Kidney epithelial cell (primary cell): Measurements from ENCODE around the gene NPC1. TPM values are rescaled to one million over a fixed set of nuclear protein-coding genes. Genes with fewer than 3 reads are reported as not detected.

Source experiments
- DNase-seq: peaks from one replicate; pipeline ENCODE4 v3.0.0-alpha.2; 2010; ENCODE audit warnings: low read depth
- H3K27me3 ChIP-seq: 2 replicates; pipeline ENCODE4 v1.6.0; 2011; ENCODE audit warnings: low read length; ENCODE audit not compliant: control insufficient read depth, insufficient read depth
- H3K36me3 ChIP-seq: 2 replicates; pipeline ENCODE4 v1.5.1; 2011; ENCODE audit warnings: low read length; ENCODE audit not compliant: control insufficient read depth, insufficient read depth
- H3K4me3 ChIP-seq: 2 replicates; pipeline ENCODE4 v1.5.1; 2011; ENCODE audit warnings: low read depth, mild to moderate bottlenecking, control low read depth, low read length
- total RNA-seq: library from RNA; depleted of rRNA; stranded (reverse); fragments of >200 nt; gene quantifications from 2 replicates; pipeline ENCODE4 v1.2.3, GENCODE V29; 2015
- TF ChIP-seq, protein P1 (sequence below): IDR thresholded peaks from 2 replicates; pipeline ENCODE4 v1.5.1; 2011; ENCODE audit warnings: mild to moderate bottlenecking, moderate library complexity, low read length, control low read depth, inconsistent platforms; ENCODE audit not compliant: insufficient read depth, poor library complexity, severe bottlenecking

NPC1 gene
- total RNA-seq, 1 donor from 2014 or later = 111 TPM

DNA sequence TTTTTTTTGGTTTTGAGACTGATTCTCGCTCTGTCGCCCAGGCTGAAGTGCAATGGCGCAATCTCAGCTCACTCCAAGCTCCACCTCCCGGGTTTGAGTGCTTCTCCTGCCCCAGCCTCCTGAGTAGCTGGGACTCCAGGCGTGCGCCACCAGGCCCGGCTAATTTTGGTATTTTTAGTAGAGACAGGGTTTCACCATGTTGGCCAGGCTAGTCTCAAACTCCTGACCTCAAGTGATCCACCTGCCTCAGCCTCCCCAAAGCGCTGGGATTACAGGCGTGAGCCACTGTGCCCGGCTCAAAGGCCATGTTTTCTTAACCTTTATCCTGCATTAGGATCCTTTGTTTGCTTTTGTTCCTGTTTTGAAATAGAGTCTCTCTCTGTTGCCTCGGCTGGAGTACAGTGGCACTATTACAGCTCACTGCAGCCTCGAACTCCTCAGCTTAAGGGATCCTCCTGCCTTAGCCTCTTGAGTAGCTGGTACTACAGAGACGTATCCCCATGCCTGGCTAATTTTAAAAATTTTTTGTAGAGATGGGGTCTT is 41.0 kb downstream of the NPC1 start:
- Histone ChIP-seq H3K27me3 (no peaks in the 10 kb centered on the region), H3K36me3 (peaks cover 6% of the 10 kb centered on the region), H3K4me3 (no peak overlapping the region)
- TF ChIP-seq, protein P1, sequence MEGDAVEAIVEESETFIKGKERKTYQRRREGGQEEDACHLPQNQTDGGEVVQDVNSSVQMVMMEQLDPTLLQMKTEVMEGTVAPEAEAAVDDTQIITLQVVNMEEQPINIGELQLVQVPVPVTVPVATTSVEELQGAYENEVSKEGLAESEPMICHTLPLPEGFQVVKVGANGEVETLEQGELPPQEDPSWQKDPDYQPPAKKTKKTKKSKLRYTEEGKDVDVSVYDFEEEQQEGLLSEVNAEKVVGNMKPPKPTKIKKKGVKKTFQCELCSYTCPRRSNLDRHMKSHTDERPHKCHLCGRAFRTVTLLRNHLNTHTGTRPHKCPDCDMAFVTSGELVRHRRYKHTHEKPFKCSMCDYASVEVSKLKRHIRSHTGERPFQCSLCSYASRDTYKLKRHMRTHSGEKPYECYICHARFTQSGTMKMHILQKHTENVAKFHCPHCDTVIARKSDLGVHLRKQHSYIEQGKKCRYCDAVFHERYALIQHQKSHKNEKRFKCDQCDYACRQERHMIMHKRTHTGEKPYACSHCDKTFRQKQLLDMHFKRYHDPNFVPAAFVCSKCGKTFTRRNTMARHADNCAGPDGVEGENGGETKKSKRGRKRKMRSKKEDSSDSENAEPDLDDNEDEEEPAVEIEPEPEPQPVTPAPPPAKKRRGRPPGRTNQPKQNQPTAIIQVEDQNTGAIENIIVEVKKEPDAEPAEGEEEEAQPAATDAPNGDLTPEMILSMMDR = no peak
- no peak for DNase-seq

DNA sequence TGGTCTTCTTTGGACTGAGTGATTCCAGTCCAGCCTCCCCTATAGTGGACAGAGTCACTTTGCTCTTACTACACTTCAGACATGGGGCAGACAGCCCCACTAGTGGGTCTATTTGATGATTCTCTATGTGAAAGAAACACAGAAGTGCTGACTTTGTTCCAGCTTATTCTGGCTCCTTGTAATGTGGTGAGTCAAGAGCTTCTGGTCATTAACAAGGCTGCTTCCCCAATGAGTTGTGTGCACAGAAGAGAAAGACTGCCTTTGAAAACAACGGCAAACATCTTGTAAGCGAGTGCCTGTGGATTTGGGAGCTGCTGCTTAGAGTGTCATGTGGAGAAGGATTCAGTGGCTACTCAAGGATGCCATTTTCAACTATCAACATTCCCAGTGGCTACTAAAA is 43.8 kb downstream of the NPC1 start:
- TF ChIP-seq, protein P1 = no peak
- peaks cover 6% of the 10 kb centered on the region for H3K36me3 ChIP-seq
- no peak for DNase-seq
- H3K27me3 ChIP-seq = no peaks in the 10 kb centered on the region
- no peak overlapping the region for H3K4me3 ChIP-seq

DNA sequence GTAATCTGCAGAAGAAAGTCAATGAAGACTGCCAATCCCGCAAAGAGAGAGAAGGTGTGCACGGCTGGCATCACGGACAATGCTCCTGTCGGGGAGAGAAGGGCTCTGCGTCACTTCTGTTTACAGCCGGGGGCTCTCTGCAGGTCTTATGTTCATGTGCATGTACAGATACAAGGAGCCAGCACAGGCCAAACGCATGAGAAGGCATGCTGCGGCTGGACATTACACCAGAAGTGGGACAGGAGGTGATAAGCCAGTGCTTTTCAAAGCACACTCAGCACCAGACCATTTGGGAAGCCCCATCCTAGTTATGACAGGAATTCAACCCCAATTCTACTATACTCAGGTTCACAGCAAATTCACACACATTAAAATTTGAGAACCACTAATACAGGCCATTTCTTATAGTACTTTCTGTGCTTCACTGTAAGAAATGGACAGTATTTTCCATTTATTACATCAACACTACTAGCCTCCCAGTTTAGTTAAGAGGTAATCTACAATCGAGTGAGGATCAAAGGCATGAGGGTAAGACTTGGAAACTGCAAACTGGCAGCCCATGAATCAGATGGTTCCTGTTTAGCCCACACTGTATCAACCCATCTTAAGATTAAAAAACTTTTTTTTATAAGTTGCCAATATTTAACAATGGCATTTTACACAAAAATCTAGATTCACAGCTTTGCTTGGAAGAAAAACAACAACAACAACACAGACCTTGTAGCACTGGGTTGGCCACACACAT is 44.8 kb downstream of the NPC1 start:
- Histone ChIP-seq H3K36me3 (peaks cover 7% of the 10 kb centered on the region), H3K27me3 (no peaks in the 10 kb centered on the region), H3K4me3 (no peak overlapping the region)
- TF ChIP-seq, protein P1 = no peak
- DNase-seq = no peak

DNA sequence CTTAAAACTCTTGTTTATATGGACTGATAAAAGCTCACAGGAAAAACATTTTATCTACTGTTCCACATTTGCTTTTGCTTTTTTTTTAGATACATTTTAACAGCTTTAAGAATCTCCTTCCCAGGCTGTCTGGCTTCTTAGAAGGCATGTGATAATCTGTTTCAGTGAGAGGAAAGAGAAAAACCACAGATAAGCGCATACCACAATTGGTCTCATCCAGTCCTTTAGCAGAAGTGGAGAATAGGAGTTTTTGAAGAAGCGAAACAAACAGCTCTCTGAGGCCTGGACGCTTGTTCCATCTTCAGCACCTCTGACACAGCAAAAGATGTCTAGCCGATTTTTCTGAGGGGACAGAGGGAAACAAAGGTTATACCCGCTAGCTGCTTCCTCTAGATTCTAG is 45.4 kb downstream of the NPC1 start:
- no peak for DNase-seq
- TF ChIP-seq, protein P1 = no peak
- Histone ChIP-seq H3K36me3 (peaks cover 5% of the 10 kb centered on the region), H3K4me3 (no peak overlapping the region), H3K27me3 (no peaks in the 10 kb centered on the region)

DNA sequence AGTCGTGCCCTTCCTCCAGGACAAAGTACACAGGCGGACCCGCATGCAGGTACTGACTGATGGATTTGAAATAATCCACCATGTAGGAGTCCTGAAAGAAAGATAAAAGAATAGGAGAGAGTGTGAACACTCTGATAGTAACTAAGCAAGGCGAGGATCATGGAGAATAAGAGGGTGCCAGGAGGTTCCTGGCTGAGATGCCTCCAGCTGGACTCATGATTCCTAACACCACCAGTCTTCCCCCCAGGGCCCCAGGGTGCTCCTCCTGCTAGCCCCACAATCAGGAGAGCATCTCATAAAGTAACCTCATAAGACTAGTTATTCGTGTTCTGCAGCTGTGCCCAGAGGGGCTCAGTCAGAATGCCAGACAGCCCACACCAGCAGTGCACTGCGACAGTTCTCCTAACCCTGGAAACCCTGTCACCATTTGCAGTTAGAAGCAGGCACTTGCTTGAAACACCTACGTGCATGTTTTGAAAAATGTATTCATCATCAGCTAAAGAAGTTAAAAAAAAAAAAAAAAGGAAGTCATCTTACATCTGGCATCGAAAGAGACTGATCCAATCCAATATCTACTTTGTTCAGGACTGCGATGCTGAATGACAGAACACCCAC is 46.3 kb downstream of the NPC1 start:
- DNase-seq = no peak
- Histone ChIP-seq H3K4me3 (no peak overlapping the region), H3K27me3 (no peaks in the 10 kb centered on the region), H3K36me3 (peaks cover 8% of the 10 kb centered on the region)
- TF ChIP-seq, protein P1 = no peak
